Prostate gland (tissue), 2 donors: Measurements from ENCODE around the gene UGT2B7. TPM values are rescaled to one million over a fixed set of nuclear protein-coding genes. Genes with fewer than 3 reads are reported as not detected.

Source experiments
- DNase-seq: peaks from one replicate; pipeline ENCODE4 v3.0.0-alpha.2; 2019; ENCODE audit warnings: low spot score
- H3K27ac ChIP-seq, 2 donors: fragments of 200-600 bp; sonication (generic); 2 replicates each; pipeline ENCODE4 v1.5.1; 2017 to 2019
- H3K27me3 ChIP-seq: fragments of 200-600 bp; sonication (generic); replicated peaks from 2 replicates; pipeline ENCODE4 v1.5.1; 2019; ENCODE audit not compliant: insufficient read depth
- H3K36me3 ChIP-seq, 2 donors: fragments of 200-600 bp; sonication (generic); 1 replicate in 1 of 2; 2 replicates in 1 of 2; pipeline versions ENCODE4 v1.5.1 to v1.8.1; 2017 to 2019
- H3K4me1 ChIP-seq: fragments of 200-600 bp; sonication (generic); replicated peaks from 2 replicates; pipeline ENCODE4 v1.5.1; 2019
- H3K4me3 ChIP-seq, 2 donors: fragments of 200-600 bp; sonication (generic); 2 replicates each; pipeline ENCODE4 v1.5.1; 2017 to 2019
- H3K9me3 ChIP-seq: fragments of 200-600 bp; sonication (generic); 2 replicates; pipeline ENCODE4 v1.5.1; 2017
- CTCF ChIP-seq, 4 experiments: fragments of 200-600 bp in 2 of 4; fragments of 450-650 bp in 2 of 4; sonication (generic) in 2 of 4; IDR thresholded peaks; 1 replicate in 3 of 4; 2 replicates in 1 of 4; pipeline ENCODE4 v1.5.1; 2016 to 2019; ENCODE audit warnings: antibody characterized with exemption in 4 of 4, mild to moderate bottlenecking in 2 of 4, moderate library complexity in 2 of 4
- POLR2A ChIP-seq: fragments of 450-650 bp; IDR thresholded peaks from one replicate; pipeline ENCODE4 v1.6.1; 2016; ENCODE audit warnings: antibody characterized with exemption, mild to moderate bottlenecking
- POLR2AphosphoS5 ChIP-seq: sonication (generic); formaldehyde crosslinking; IDR thresholded peaks from one replicate; pipeline ENCODE4 v1.6.1; 2017; ENCODE audit warnings: antibody characterized with exemption
- WGBS: methylation state at CpG from one replicate; pipeline ENCODE4 v1.1.5; 2018; 5-methylcytosine and 5-hydroxymethylcytosine counted together
- intact Hi-C: fragments of 100-400 bp; cut with DNase I; formaldehyde crosslinking; loops from one replicate; pipeline ENCODE4 v1.14.2; 2022
- total RNA-seq, 2 donors: library from RNA; depleted of rRNA; stranded (reverse); fragments of >200 nt; gene quantifications; one replicate each; pipeline ENCODE4 v1.1.0, GENCODE V29; 2016

Gene UGT2B7
- total RNA-seq, 2 donors from 2014 or later: not detected

GRCh38 chr4:69154021-69154420 lies 57.7 kb downstream of the UGT2B7 start:
- Histone ChIP-seq H3K27ac (no peak overlapping the region), H3K27me3 (no peaks in the 10 kb centered on the region), H3K9me3 (no peaks in the 10 kb centered on the region), H3K36me3 (no peaks in the 10 kb centered on the region), H3K4me3 (no peak overlapping the region), H3K4me1 (no peaks in the 10 kb centered on the region)
- intact Hi-C loops: no loop called here
- no peak for TF ChIP-seq POLR2A
- no peak for TF ChIP-seq POLR2AphosphoS5
- no peak for TF ChIP-seq CTCF (IDR thresholded peaks at IDR 0.05)
- no peak for DNase-seq
- 80% methylated on average over 4 of the region's 4 CpGs for WGBS

- no peak overlapping the region for H3K4me3 ChIP-seq
- no peak for TF ChIP-seq POLR2AphosphoS5
- TF ChIP-seq POLR2A: no peak
- no peak for TF ChIP-seq CTCF (IDR thresholded peaks at IDR 0.05)
- intact Hi-C loops: no loop called here
- no peak overlapping the region for H3K27ac ChIP-seq
- no peaks in the 10 kb centered on the region for H3K27me3 ChIP-seq
- H3K9me3 ChIP-seq: no peaks in the 10 kb centered on the region
- no peak for DNase-seq
- H3K4me1 ChIP-seq: no peaks in the 10 kb centered on the region
- H3K36me3 ChIP-seq: no peaks in the 10 kb centered on the region
- WGBS: 93% methylated on average over 2 of the region's 2 CpGs
Measured at GRCh38 chr4:69156913-69157312, 60.6 kb downstream of the UGT2B7 start.

Other genes starting within 250 kb of the UGT2B7 start
- gene UGT2A3, start 144.7 kb upstream of the UGT2B7 start, total RNA-seq: not detected
- not detected for gene UGT2B11, start 118.3 kb downstream of the UGT2B7 start, total RNA-seq
- not detected for gene UGT2B28, start 184.0 kb downstream of the UGT2B7 start, total RNA-seq